NCI-H187 (cell line): ENCODE measurements around the gene LRP2.

ENCODE experiments used
- DNase-seq, 2 experiments: peaks; one replicate each; lab custom pipeline; 2025; lab: John Stamatoyannopoulos, UW

LRP2 gene

DNA sequence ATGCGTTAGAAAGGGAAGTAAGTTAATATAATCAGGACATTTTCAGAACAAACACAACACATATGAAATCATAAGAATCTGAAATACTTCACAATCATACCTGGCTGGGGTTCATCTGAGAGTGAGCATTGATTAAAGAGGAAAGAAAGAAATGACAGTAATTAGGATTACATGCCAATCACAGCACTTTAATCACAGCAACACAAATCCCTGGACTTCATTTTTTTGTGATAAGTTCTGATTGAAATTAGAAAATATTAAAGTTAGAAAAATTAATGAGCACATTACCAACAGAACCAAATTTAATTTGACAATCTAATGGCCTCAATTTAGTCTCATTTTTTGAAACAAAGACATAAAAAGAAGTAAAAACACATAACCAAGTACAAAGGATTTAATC lies 121.9 kb downstream of the LRP2 start:
- DNase-seq = no peak

DNA sequence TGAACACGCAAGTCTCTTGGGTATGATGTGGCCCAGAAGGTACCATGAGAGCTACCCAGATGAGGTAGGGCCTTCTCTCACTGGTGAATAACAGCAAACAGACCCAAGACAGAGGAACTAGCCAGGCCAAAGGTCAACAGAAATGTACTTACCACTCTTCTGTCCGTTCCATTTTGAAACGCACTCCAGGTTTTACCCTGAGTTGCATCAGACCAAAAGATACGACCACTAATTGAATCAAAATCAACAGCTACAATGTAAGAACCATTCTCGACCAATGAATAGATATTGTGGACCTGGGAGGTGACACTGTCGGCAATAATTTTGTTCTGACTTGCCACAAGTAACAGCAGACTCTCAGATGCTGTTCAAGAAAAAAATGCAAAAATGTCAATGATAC lies 124.4 kb downstream of the LRP2 start:
- no peak for DNase-seq

GRCh38 chr2:169237286-169237685 lies 125.0 kb downstream of the LRP2 start:
- DNase-seq = no peak

DNA sequence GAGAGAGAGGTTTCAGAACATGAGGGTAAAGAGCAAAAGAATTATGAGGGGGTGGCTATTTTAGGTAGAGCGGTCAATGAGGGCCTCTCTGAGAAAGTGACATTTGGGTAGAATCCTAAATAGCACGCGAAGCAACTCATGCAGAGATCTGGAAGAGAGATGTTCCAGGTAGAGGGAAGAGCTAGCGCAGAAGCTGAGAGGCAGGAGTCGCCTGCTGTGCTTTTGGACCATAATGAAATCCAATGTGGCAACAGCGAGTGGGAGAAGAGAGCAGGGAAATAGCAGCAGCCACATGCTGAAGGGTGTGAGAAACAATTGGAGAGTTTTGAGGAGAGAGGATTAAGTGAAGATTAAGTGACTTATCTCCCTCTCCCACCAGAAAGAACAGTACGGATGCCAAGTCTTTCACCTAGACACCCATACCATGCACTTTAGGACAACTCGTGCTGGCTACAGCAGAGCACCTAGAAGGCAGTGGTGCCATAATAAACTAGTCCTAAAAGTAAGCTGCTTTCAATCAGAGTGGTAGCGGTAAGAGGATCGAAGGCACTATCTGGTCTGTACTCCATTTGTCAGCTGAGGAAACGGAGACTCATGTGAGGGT lies 129.7 kb downstream of the LRP2 start:
- DNase-seq = no peak

DNA sequence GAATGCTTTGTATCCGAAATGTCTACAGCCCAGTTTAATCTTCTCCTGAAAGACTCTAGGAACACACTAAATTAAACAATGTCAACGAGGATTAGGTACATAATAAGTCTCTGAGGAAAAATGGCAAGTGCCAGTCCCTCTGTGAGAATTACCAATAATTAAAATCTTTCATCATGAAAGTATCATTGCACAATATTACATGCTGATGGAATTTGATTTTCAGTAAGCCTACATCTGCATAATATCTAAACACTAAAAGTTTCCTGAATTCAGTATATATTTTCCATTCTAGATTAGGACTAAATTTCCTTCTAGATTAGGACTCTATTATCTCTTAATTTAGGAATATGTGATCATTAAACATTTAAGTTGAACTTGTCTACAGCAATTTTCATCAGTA lies 132.1 kb downstream of the LRP2 start:
- no peak for DNase-seq

DNA sequence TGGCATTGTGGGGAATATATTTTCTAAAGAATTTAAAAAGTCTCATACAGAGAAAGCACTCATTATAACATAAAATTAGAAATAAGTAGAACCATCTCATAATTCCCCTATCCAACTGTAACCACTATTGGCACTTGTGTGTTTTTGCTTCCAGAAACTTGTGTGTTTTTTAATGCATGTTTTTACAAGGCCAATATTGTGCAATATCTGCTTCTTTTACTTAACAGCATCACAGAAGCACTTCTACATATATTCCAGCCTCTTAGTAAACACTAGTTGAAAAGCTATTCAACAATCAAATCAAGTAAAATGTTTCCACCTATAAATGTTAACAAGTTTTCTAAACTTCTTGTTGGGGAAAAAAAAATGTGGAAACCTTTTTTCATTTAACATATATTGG lies 132.7 kb downstream of the LRP2 start:
- DNase-seq = no peak

DNA sequence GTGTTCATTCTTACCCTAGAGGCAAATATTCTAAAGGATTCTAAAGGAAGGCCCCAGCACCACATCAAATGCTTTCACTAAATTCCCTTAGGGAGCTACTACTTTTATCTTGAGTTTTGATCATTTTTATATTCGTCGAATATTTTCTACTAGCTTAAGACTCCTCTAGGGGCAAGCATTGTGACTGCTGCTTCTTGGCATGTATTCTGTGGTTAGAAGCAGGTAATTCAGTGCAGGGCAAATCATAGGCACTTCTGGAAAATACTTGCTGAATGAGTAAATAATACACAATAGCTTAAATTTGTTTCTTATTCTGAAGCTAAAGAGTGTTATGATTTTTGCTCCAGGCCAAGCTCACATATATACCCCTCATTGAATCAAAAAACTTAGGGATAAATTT lies 136.4 kb downstream of the LRP2 start:
- no peak for DNase-seq

DNA sequence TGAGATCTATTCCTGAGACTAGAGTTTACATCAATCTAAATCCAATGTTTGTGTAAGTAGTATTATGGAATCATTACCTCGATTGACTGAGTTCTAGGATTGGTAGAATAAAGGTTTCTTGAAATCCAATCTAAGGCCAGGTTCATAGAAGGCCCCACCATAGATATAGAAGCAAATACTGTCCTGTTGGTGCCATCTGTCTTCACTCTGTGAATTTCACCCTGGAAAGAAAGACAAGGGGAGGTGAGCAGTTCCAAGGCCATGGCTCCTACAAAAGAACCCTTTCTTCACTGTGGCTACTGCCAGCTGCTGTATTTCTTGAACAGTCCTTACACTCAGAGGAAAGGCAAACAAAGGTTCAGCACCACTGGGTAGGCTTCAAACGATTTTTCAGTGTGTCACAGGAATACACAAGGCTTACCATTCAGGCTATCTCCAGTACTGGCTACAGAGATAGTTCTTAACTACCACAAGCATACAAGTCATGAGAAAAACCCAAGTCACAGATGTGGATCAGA lies 137.0 kb downstream of the LRP2 start:
- DNase-seq = no peak

DNA sequence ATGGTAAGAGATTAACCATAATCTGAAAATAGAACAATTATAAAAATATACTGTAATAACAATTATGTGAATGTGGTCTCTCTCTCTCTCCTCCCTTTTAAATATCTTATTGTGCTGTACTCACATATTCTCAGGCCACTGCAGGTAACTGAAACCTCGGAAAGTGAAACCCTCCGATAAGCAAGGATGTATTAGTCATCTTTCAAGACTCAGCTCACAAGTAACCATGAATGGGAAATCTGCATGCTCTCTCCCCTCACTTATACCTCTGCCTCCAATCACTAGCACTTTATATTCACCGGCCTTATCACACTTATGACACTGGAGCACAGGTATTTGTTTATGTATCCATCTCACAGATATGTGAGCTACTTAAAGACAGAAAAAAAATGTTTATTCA lies 139.7 kb downstream of the LRP2 start:
- no peak for DNase-seq

GRCh38 chr2:169221745-169222369 lies 140.5 kb downstream of the LRP2 start:
- DNase-seq = no peak

GRCh38 chr2:169210917-169211316 lies 151.4 kb downstream of the LRP2 start:
- no peak for DNase-seq

DNA sequence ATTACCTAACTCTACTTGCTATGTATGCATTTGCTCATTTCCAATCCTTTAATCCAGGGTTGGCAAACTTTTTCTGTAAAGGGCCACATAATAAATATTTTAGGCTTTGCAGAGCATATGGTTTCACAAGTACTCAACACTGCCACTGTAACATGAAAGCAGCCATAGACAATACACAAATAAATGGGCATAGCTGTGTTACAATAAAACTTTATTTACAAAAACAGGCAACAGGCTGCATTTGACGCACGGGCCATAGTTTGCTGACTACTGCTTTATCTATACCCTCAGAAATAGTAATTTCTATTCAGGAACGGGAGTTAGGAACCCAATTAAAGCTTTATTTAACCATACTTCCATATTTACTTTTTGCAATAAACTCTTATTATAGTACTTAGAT lies 154.3 kb downstream of the LRP2 start:
- DNase-seq = no peak

DNA sequence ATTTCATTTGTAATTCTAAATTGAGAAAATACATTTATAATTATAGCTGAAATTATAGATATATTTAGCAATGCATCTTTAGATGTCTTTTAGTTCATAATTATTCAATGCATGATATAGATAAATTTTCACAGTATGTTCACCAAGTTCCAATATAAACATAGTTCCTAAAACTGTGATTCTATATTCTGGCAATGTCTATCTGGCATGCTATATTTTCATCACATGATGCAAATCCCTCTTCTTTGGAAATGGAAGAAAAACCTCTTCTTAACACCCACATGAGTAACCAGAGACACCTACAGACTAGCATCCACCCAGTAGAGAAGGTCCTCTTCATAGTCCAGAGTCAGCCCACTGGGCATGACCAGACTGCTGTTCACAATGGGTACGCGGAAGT lies 157.2 kb downstream of the LRP2 start:
- no peak for DNase-seq

DNA sequence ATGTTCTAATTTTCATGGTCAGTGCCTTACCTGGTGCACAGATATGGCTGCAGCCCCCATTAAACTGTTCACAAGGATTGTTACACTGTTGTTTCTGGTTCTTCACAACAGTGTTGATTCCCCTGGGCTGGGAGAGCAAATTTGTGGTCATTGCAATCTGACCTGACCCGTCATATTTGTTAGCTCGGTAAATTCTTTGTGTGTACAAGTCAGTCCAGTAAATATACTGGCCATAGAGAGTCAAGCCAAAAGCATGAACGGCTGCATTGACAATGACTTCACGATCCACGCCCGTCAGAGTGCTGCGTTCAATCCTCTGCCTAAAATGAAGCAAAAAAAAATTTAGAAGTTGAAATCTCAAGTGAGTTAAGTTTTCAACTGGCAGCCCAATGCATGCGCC lies 158.4 kb downstream of the LRP2 start:
- no peak for DNase-seq

DNA sequence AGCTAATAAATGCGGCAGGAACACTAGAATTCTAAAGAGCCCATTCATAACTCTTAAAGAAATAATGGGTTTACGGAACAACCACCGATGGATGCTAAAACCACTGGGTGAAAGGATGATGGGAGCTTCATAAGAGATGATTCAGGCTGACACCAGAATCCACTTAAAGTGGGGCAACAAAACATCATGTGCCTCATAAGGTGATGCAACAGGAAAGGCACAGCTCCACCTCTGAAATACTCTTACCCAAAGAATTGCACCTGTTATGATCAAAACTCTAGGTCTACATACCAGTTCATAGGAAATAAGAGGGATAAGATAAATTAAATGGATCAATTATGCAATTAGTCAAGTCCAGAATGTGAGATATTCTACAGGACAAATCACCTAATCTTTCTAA lies 161.6 kb downstream of the LRP2 start:
- DNase-seq = no peak

GRCh38 chr2:169193618-169194017 lies 168.7 kb downstream of the LRP2 start:
- DNase-seq = no peak

DNA sequence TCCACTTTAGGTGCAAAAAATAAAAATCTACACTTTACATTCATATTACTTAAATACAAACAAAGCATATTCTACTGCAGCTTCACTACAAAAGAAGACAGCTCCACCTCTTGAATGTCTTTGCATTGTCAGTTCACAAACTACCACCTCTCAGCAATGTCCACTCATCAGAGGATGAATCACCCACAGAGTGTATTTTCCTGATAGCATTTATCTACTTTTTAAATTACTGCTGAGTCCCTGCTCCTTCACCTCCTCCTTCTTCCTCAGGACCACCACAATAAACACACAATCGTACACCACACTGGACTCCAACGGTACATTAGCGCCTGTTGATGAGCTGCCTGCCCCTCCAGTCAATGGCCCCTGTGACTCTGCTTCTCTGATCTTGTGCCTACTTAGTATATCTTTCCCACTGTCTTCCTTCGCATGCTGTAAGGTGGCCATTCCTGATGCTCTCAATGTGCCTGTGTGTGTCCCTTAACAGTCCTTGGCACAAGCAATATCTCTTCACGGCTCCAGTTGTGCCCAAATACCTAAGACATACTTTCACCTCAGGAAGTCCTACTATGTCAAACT lies 172.0 kb downstream of the LRP2 start:
- DNase-seq = no peak

DNA sequence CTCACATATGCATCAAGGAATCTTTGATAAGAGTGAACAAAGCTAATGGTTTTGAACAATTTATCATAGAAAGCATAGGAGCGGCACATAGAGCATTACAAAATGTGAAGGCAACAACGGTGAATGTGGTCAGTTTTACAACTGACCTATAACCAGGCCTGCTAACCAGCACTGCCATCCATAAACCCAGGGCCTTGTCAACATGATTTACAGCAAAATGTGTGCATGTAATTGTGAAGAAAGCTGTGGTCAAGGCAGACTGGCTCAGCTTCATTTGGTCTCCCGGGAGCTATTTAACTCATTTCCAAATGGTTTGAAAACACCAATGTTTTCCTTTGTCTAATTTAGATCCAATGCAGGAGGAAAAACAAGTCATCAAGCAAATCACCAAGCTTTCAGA lies 173.2 kb downstream of the LRP2 start:
- DNase-seq = no peak

- DNase-seq = no peak
Observed at GRCh38 chr2:169185711-169186110, 176.6 kb downstream of the LRP2 start.

GRCh38 chr2:169184074-169184473 lies 178.3 kb downstream of the LRP2 start:
- DNase-seq = no peak

GRCh38 chr2:169182573-169182972 lies 179.8 kb downstream of the LRP2 start:
- DNase-seq = no peak

GRCh38 chr2:169178804-169179390 lies 183.4 kb downstream of the LRP2 start:
- no peak for DNase-seq

GRCh38 chr2:169178364-169178763 lies 184.0 kb downstream of the LRP2 start:
- no peak for DNase-seq
